ENCODE measurements around the gene ZNF615.
A peak's percentile ranks its signal among the peaks of the same experiment; 100 is the strongest.
"Not testable (repeated sequence)": the region's sequence is repeated elsewhere in the genome, so short reads cannot be mapped to it uniquely, and the experiment has no call there.

ZNF615 gene

DNA sequence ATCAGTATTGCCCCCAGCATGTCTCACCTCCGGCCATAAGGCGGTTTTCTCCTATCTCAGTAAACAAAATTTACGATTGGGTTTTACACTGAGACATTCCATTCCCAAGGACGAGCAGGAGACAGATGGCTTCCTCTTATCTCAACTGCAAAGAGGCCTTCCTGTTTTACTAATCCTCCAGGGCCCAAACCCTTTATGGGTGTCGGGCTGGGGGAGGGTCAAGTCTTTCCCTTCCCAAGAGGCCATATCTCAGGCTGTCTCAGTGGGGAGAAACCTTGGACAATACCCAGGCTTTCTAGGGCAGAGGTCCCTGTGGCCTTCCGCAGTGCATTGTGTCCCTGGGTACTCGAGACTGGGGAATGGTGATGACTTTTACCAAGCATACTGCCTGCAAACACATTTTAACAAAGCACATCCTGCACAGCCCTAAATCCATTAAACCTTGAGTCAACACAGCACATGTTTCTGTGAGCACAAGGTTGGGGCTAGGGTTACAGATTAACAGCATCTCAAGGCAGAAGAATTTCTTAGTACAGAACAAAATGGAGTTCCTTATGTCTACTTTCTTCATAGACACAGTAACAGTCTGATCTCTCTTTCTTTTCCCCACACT, 47.3 kb downstream of the ZNF615 start:
- H3K18ac ChIP-seq (ENCODE audit: low read depth in 1 of 2, low read length in 2 of 2); H3K79me1 ChIP-seq (replicated peaks; ENCODE audit: low read length, poor library complexity, severe bottlenecking); H2AK5ac ChIP-seq (ENCODE audit: low read length, severe bottlenecking); H3K4me2 ChIP-seq (ENCODE audit: low read length, poor library complexity, severe bottlenecking); H3K23ac ChIP-seq (ENCODE audit: low read length in 2 of 2); H4K91ac ChIP-seq (ENCODE audit: low read length); H2BK15ac ChIP-seq (ENCODE audit: low read depth, poor library complexity, severe bottlenecking); H3K14ac ChIP-seq (ENCODE audit: low read length in 2 of 2); H3K4me1 ChIP-seq (ENCODE audit: control insufficient read depth, insufficient read depth, low read depth, low read length); H3K4me3 ChIP-seq (ENCODE audit: insufficient read depth in 1 of 2, low read depth in 1 of 2, low read length in 2 of 2); H3K27me3 ChIP-seq (ENCODE audit: control insufficient read depth in 1 of 2, insufficient read depth in 1 of 2, low read length in 2 of 2); H2BK120ac ChIP-seq (ENCODE audit: low read depth, low read length); H2BK5ac ChIP-seq (ENCODE audit: low read depth, low read length, poor library complexity, severe bottlenecking); H4K8ac ChIP-seq (ENCODE audit: low read length); H3K4ac ChIP-seq (ENCODE audit: low read depth in 1 of 2, low read length in 2 of 2); H2AFZ ChIP-seq (ENCODE audit: low read depth, low read length); H2BK12ac ChIP-seq (ENCODE audit: low read length in 2 of 2); H3K9ac ChIP-seq (ENCODE audit: low read length); H3K27ac ChIP-seq (ENCODE audit: low read length, poor library complexity, severe bottlenecking): not testable (repeated sequence)
- DNase-seq, result peak; percentile 61
- peaks cover 79% of the 10 kb centered on the region for H3K9me3 ChIP-seq (ENCODE audit: control insufficient read depth, low read length)
- peaks cover 13 to 33% of the 10 kb centered on the region in 2 experiments for H3K36me3 ChIP-seq (ENCODE audit: control insufficient read depth in 1 of 2, insufficient read depth in 2 of 2, low read depth in 1 of 2, low read length in 2 of 2)
- WGBS, result 13% methylated on average over 5 of the region's 7 CpGs

DNA sequence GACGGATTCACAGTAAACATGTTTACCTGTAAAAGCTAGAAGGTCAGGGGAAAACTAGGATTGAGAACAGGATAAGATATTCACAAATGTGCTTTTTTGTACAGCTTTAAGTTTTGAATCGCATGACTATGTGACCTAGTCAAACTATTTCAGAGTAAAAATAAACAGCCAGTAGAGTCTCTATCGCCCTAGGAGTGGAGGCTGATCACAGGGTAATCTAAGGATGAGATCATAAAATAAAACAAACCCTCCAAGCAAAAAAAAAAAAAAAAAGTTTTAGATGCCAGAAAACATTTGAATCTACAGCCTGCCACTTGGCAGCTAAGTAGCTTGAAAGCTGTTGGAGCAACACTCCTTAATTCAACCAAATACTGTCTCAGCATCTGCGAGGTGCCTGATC, 48.2 kb downstream of the ZNF615 start:
- Histone ChIP-seq H2BK120ac (ENCODE audit: low read depth, low read length) (no peak overlapping the region), H3K27me3 (ENCODE audit: control insufficient read depth in 1 of 2, insufficient read depth in 1 of 2, low read length in 2 of 2) (no peaks in the 10 kb centered on the region), H2BK12ac (ENCODE audit: low read length in 2 of 2) (no peak overlapping the region), H2AFZ (ENCODE audit: low read depth, low read length) (no peak overlapping the region), H3K18ac (ENCODE audit: low read depth in 1 of 2, low read length in 2 of 2) (no peak overlapping the region), H3K27ac (ENCODE audit: low read length, poor library complexity, severe bottlenecking) (no peak overlapping the region), H3K36me3 (ENCODE audit: control insufficient read depth in 1 of 2, insufficient read depth in 2 of 2, low read depth in 1 of 2, low read length in 2 of 2) (peaks cover 5 to 24% of the 10 kb centered on the region in 2 experiments), H3K4me1 (ENCODE audit: control insufficient read depth, insufficient read depth, low read depth, low read length) (no peaks in the 10 kb centered on the region), H2AK5ac (ENCODE audit: low read length, severe bottlenecking) (no peak overlapping the region), H3K9ac (ENCODE audit: low read length) (no peak overlapping the region), H2BK15ac (ENCODE audit: low read depth, poor library complexity, severe bottlenecking) (no peak overlapping the region), H4K91ac (ENCODE audit: low read length) (no peak overlapping the region), H3K4ac (ENCODE audit: low read depth in 1 of 2, low read length in 2 of 2) (no peak overlapping the region), H3K79me1 (replicated peaks; ENCODE audit: low read length, poor library complexity, severe bottlenecking) (no peaks in the 10 kb centered on the region), H3K4me2 (ENCODE audit: low read length, poor library complexity, severe bottlenecking) (no peak overlapping the region), H4K8ac (ENCODE audit: low read length) (no peak overlapping the region), H3K23ac (ENCODE audit: low read length in 2 of 2) (no peak overlapping the region), H3K4me3 (ENCODE audit: insufficient read depth in 1 of 2, low read depth in 1 of 2, low read length in 2 of 2) (no peak overlapping the region), H3K9me3 (ENCODE audit: control insufficient read depth, low read length) (peaks cover 79% of the 10 kb centered on the region), H2BK5ac (ENCODE audit: low read depth, low read length, poor library complexity, severe bottlenecking) (no peak overlapping the region), H3K14ac (ENCODE audit: low read length in 2 of 2) (no peak overlapping the region)
- 96% methylated on average over 2 of the region's 4 CpGs for WGBS
- peak; percentile 7 for DNase-seq

DNA sequence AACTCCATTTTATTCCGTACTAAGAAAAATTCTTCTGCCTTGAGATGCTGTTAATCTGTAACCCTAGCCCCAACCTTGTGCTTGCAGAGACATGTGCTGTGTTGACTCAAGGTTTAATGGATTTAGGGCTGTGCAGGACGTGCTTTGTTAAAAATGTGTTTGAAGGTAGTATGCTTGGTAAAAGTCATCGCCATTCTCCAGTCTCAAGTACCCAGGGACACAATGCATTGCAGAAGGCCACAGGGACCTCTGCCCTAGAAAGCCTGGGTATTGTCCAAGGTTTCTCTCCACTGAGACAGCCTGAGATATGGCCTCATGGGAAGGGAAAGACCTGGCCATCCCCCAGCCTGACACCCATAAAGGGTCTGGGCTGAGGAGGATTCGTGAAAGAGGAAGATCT, 50.2 kb downstream of the ZNF615 start:
- not testable (repeated sequence) for H4K8ac ChIP-seq (ENCODE audit: low read length); H3K4me1 ChIP-seq (ENCODE audit: control insufficient read depth, insufficient read depth, low read depth, low read length); H3K79me1 ChIP-seq (replicated peaks; ENCODE audit: low read length, poor library complexity, severe bottlenecking); H3K23ac ChIP-seq (ENCODE audit: low read length in 2 of 2); H3K14ac ChIP-seq (ENCODE audit: low read length in 2 of 2); H3K27me3 ChIP-seq (ENCODE audit: control insufficient read depth in 1 of 2, insufficient read depth in 1 of 2, low read length in 2 of 2); H3K36me3 ChIP-seq (ENCODE audit: control insufficient read depth in 1 of 2, insufficient read depth in 2 of 2, low read depth in 1 of 2, low read length in 2 of 2); H2BK120ac ChIP-seq (ENCODE audit: low read depth, low read length); H2BK12ac ChIP-seq (ENCODE audit: low read length in 2 of 2); H3K18ac ChIP-seq (ENCODE audit: low read depth in 1 of 2, low read length in 2 of 2); H3K9ac ChIP-seq (ENCODE audit: low read length); H3K27ac ChIP-seq (ENCODE audit: low read length, poor library complexity, severe bottlenecking); H2BK15ac ChIP-seq (ENCODE audit: low read depth, poor library complexity, severe bottlenecking); H3K4me3 ChIP-seq (ENCODE audit: insufficient read depth in 1 of 2, low read depth in 1 of 2, low read length in 2 of 2); H3K4ac ChIP-seq (ENCODE audit: low read depth in 1 of 2, low read length in 2 of 2); H3K4me2 ChIP-seq (ENCODE audit: low read length, poor library complexity, severe bottlenecking); DNase-seq; H4K91ac ChIP-seq (ENCODE audit: low read length); H2AFZ ChIP-seq (ENCODE audit: low read depth, low read length); H2BK5ac ChIP-seq (ENCODE audit: low read depth, low read length, poor library complexity, severe bottlenecking); H2AK5ac ChIP-seq (ENCODE audit: low read length, severe bottlenecking)
- 82% methylated on average over 2 of the region's 4 CpGs for WGBS
- H3K9me3 ChIP-seq (ENCODE audit: control insufficient read depth, low read length), result peaks cover 72% of the 10 kb centered on the region

DNA sequence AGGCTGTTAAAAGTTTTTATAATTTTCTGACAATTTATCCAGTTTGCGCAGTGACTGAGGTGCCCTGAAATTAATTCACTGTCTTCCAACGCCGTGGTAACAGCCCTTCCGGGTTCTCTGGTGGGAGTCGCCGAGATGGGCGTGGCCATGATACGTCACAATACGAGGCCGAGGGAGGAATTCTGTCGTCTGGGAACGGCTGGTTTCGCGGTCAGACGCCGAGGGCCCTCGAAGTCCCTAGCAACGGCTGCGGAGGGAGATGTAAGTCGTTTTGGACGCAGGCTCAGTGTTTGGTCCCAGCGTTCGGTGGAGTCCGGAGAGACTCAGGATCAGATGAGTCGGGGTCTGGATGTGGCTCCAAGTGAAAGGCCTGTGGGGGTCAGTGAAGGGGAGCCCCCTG, 59.0 kb downstream of the ZNF615 start:
- no peak overlapping the region for H4K8ac ChIP-seq (ENCODE audit: low read length)
- no peak overlapping the region for H2BK5ac ChIP-seq (ENCODE audit: low read depth, low read length, poor library complexity, severe bottlenecking)
- no peak overlapping the region for H3K14ac ChIP-seq (ENCODE audit: low read length in 2 of 2)
- H3K4me1 ChIP-seq (ENCODE audit: control insufficient read depth, insufficient read depth, low read depth, low read length), result no peaks in the 10 kb centered on the region
- no peak overlapping the region for H2BK12ac ChIP-seq (ENCODE audit: low read length in 2 of 2)
- whole genome bisulfite sequencing, result 95% methylated on average over 25 of the region's 25 CpGs
- H3K4me2 ChIP-seq (ENCODE audit: low read length, poor library complexity, severe bottlenecking), result no peak overlapping the region
- H3K36me3 ChIP-seq (ENCODE audit: control insufficient read depth in 1 of 2, insufficient read depth in 2 of 2, low read depth in 1 of 2, low read length in 2 of 2), result peaks cover 14 to 16% of the 10 kb centered on the region in 2 experiments
- H3K27ac ChIP-seq (ENCODE audit: low read length, poor library complexity, severe bottlenecking), result no peak overlapping the region
- H2AK5ac ChIP-seq (ENCODE audit: low read length, severe bottlenecking), result no peak overlapping the region
- no peaks in the 10 kb centered on the region for H3K27me3 ChIP-seq (ENCODE audit: control insufficient read depth in 1 of 2, insufficient read depth in 1 of 2, low read length in 2 of 2)
- H3K4me3 ChIP-seq (ENCODE audit: insufficient read depth in 1 of 2, low read depth in 1 of 2, low read length in 2 of 2), result peak overlapping the region in 1 of 2 experiments; percentile 63
- peak overlapping the region; percentile 69 for H3K9ac ChIP-seq (ENCODE audit: low read length)
- H3K4ac ChIP-seq (ENCODE audit: low read depth in 1 of 2, low read length in 2 of 2), result no peak overlapping the region
- no peak for DNase-seq
- H3K23ac ChIP-seq (ENCODE audit: low read length in 2 of 2), result no peak overlapping the region
- no peak overlapping the region for H3K18ac ChIP-seq (ENCODE audit: low read depth in 1 of 2, low read length in 2 of 2)
- no peak overlapping the region for H4K91ac ChIP-seq (ENCODE audit: low read length)
- no peak overlapping the region for H2BK15ac ChIP-seq (ENCODE audit: low read depth, poor library complexity, severe bottlenecking)
- H3K9me3 ChIP-seq (ENCODE audit: control insufficient read depth, low read length), result peaks cover 83% of the 10 kb centered on the region
- H3K79me1 ChIP-seq (replicated peaks; ENCODE audit: low read length, poor library complexity, severe bottlenecking), result no peaks in the 10 kb centered on the region
- no peak overlapping the region for H2BK120ac ChIP-seq (ENCODE audit: low read depth, low read length)
- no peak overlapping the region for H2AFZ ChIP-seq (ENCODE audit: low read depth, low read length)
